ENCODE data around the gene MPND.

DNA sequence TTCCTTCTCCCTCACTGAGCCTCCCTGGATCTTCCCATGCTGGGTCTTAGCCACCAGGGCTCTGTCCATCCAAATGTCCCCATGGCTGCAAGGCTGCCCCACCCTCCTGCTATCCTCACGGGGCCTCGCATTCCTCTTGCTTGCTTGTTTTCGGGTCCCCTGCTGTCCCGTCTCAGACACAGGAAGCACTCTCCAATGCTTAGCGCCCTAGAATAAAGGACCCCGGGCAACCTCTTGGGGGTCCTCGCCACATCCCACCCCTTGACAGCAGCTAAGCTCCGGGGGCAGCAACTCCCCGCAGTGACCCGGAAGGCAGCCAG, 33.3 kb downstream of the MPND start:
- TF ChIP-seq, protein P1, sequence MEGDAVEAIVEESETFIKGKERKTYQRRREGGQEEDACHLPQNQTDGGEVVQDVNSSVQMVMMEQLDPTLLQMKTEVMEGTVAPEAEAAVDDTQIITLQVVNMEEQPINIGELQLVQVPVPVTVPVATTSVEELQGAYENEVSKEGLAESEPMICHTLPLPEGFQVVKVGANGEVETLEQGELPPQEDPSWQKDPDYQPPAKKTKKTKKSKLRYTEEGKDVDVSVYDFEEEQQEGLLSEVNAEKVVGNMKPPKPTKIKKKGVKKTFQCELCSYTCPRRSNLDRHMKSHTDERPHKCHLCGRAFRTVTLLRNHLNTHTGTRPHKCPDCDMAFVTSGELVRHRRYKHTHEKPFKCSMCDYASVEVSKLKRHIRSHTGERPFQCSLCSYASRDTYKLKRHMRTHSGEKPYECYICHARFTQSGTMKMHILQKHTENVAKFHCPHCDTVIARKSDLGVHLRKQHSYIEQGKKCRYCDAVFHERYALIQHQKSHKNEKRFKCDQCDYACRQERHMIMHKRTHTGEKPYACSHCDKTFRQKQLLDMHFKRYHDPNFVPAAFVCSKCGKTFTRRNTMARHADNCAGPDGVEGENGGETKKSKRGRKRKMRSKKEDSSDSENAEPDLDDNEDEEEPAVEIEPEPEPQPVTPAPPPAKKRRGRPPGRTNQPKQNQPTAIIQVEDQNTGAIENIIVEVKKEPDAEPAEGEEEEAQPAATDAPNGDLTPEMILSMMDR (IDR thresholded peaks at IDR 0.05): no peak
- TF ChIP-seq POLR2A (IDR thresholded peaks at IDR 0.05): no peak

Measured in Peyer's patch (tissue), 4 donors.